Ammon's horn (tissue), 1 donor: Measurements from ENCODE around the gene FAM98C.

Experiments
- DNase-seq: peaks from one replicate; pipeline ENCODE4 v3.0.0-alpha.2; 2016; ENCODE audit warnings: low spot score

Gene FAM98C

DNA sequence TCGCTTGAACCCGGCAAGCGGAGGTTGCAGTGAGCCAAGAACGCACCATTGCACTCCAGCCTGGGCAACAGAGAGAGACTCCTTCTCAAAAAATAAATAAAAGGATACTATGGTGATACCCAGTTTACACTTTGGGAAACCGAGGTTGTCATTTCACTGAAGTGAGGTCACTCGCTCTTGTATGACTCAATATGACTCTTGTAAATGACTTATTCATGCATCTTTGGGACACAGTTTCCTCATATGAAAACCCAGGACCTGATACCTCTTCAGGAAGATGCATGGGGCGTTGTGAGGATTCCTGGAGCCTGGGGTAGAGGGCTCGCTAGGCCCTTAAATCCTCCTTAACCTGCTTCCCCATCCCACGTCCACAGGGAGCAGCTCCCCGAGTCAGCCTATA, 24.0 kb upstream of the FAM98C start:
- DNase-seq: no peak

DNA sequence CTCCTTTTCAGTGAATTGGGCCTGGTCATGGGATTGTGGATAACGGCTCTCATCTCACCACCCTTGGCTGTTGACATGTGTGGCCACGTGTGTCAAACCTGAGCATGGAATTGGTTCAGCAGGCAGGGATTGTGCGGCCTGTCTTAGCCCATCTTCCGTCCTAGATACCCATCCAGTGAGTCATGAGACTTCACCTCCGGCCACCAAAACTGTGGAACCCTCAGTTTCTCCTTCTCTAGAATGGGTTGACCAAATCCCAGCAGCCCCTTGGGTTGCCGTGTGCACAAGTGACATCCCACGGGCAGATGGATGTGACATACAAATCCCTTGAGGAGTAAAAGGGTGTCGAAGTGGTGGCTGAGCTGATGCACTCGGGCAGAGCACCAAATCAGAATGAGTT, 21.8 kb upstream of the FAM98C start:
- no peak for DNase-seq

GRCh38 chr19:38383184-38383583, 19.7 kb upstream of the FAM98C start:
- no peak for DNase-seq

DNA sequence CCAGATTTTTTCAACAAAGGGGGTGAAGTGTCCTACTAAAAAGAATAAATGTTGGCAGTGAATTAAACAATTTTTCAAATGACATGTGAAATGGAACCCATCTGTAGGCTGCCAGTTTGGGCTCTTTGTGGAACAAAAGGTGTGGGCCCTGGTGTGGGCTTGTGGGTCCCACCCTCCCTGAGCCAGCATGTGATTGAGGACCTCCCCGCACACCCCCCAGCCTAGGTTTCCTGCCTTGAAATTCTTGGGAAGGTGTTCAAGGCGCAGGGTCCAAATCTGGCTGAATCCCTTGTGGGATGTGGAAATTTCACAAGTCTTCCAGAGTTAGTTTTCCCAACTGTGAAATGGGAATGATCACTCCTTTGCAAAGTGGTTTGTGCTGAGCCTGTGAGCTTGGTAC, 19.1 kb upstream of the FAM98C start:
- no peak for DNase-seq

- DNase-seq: no peak
Measured at GRCh38 chr19:38384209-38385027, 18.5 kb upstream of the FAM98C start.

- DNase-seq: no peak
Measured at GRCh38 chr19:38385057-38385803, 17.7 kb upstream of the FAM98C start.

DNA sequence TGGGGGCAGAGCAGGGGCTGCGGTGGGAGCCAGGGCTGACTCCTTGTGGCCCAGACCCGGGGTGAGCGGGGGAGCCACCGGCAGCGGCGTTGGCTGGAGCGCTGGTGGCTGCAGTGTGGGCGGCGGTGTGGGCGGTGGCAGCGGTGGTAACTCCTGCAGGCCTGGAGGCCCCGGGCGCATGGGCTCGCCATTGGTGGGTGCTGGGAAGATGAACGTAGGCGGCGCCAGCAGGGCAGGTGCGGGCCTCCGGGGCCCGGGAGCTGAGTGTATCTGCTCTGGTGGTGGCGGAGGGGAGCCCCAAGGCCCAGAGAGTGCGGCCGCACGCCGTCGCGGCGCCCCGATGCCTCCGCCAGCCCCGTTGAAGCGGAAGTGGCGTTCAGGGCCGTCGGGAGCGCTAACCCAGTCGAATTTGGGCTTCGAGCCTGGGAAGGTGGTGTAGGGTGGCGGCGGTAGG, 17.1 kb upstream of the FAM98C start:
- no peak for DNase-seq

DNA sequence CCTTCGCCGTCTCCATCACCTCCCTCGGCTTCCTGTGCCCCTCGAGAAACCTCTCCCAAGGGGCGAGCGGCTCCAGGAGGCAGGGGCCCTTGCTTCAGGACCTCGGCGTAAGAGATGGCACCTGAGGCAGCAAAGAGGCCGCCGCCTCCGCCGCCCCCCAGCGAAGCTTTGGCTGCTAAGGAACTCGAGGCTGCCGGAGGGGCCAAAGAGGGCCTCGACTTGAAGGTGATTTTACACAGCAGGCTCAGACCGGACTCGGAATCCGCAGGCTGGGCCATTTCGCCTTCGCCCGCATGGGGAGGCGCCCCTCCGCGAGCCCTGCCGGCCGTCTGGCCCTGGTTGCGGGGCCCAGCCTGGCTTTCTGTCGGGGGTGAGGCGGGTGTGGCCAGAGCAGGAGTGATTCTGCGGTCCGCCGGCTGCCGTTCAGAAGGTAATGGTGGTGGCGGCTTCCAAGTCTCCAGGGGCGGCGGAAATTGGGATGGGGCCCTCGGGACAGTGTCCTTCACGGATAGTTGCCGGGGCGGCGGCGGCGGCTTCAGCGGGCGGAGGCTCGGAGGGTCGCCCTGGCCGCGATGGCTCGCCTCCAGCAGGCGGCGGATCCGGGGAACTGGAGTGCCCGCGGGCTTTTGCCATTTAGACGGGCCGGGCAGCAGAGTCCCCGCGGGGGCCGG, 16.5 kb upstream of the FAM98C start:
- no peak for DNase-seq

DNA sequence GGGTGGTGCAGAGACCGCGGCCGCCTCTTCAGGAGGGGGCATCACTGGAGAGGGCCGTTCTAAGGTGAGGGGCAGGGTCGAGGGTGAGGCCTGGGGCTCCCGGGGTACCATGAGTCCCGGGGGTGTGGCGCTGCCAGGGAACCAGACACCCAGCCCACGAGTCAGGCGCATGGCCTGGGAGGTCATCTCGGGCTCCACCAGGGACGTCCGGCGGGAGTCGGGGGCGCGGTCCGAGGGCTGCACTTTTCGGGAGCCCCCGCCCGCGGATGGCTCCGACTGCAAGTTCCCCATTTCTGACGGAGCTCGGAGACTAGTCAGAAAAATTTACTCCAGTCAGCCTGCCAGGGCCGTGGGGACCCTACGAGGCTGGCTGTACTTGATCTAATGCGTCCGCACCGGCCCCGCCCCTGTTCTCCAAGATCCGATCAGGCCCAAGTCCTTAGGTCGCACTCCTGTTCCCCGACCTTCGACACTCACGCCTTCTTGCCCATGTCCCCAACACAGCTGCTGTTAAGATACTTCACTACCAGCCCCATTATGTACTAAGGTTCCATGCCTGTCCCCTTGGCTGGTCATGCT, 15.8 kb upstream of the FAM98C start:
- DNase-seq: no peak

DNA sequence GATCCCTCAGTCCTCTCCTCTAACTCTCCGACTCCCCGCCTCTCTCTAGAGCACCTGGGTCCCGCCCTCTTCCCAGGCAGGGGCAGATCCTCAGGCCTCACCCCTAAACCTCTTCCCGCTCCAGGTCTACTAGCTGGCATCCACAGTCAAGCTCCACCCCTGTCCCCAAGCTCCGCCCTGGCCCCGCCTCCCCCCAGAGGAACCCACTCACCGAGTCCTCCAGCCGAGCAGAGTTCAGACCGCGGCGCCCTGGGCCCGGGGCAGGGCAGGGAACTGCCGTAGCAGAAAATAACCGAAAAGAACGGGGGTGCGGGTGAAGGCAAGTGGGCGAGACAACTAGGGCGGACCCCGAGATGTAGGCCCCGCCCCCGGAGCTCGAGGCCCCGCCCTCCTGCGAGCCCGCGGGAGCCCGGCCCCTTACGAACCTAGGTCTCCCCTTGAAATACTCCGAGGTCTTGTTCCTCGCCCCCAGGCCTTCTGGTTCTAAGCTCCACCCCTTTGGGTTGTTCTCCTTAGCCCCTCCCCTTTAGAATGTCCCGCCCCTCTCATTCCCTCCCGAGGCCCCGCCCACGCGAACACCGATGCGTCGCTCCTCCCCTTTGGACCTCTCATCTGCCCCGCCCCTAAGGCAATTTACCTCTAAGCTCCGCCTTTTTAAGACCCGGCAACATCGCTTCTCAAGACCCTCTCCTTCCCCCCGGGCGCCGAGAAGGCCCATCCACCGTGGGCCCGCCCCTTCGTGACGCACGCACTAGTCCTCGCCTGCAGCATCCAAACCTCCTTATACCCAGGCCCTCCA, 15.1 kb upstream of the FAM98C start, which contains the start of gene GGN:
GGN (minus strand) TSS at position 485 of the 799 bp plus-strand sequence. CDS start 773 bp downstream, outside the sequence.
- peak; percentile 85 for DNase-seq

DNA sequence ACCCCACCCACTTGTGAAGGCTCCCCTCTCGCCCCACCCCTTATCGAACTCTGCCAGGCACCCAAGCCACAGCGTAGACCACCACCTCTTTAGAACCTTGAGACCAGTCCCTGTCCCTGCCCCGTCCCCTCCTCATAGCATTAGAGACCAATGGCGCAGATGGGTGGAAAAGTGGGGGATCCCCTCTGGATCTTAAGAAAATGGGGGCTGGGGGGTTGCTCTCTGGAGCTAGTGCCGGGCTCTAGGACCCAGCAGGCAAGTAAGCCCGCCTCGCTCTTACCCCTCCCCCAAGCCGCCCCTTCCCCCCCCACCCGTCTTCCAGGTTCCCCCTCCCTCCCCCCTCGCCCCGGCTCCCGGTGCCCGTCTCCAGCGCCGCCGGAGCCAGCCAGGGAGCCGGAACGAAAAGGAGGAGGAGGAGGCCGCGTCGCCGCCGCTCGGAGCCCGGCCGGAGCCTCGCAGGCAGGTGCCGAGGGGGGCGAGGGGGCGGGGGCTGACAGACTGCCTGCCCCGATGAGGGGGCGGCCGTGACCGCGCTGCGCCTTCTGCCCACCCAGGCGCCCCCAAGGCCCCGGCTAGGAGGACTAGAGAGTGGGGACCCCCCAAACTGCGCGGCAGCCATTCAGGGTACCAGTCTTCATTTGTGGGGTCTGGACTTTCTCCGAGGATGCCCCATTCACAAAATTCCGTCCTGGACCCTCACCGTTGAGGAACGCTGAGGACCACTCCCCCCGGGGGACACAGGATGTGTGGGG, 14.4 kb upstream of the FAM98C start, which contains the start of gene SPRED3:
SPRED3 (plus strand) TSS at position 349 of the 752 bp plus-strand sequence. CDS start 1,606 bp downstream, outside the sequence.
- peak; percentile 46 for DNase-seq

- no peak for DNase-seq
Measured at GRCh38 chr19:38389101-38389925, 13.6 kb upstream of the FAM98C start.

- DNase-seq: no peak
Measured at GRCh38 chr19:38389957-38390924, 12.7 kb upstream of the FAM98C start.

DNA sequence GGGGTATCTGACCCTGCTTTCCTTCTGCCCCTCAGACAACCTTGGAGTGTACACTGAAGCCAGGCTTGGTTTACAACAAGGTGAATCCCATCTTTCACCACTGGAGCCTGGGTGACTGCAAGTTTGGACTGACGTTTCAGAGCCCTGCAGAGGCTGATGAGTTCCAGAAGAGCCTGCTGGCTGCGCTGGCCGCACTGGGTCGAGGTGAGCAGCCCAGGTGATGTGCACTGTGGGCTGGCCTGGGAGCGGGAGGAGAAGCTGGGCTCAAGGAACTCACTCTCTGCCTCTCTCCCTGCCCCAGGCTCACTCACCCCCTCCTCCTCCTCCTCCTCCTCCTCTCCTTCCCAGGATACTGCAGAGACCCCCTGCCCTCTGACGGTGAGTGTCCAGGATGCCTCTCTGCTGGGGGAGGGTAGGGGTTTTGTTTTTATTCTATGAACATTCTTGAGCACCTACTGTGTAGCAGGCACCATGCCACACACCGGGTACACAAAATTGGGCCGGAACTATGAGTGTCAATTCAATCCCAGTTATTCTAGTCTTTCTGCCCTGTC, 10.9 kb upstream of the FAM98C start:
- no peak for DNase-seq

DNA sequence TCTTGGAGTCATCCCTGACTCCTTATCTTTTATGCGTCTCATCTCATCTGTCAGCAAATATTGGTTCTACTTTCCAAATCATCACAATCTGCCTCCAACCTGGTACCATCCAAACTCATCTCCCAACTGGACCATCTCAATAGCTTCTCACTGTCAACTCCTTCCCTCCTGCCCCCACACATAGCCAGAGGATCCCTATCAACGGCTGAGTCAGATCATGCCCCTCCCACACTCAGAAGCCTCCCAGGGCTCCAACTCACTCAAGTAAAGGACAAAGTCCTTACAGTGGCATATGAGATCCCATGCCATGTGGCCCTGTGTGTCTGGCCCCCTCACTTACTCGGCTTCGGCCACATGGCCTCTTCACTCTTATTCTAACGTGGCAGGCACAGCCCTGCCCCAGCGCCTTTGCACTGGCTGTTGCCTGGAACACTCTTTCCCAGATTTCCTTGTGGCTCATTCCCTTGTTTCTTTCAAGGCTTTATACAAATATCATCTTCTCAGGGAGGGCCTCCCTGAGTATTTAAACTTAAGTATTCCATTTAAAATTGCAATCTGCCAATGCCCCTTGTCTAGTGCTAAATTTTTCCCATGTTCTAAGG, 10.1 kb upstream of the FAM98C start:
- no peak for DNase-seq

DNA sequence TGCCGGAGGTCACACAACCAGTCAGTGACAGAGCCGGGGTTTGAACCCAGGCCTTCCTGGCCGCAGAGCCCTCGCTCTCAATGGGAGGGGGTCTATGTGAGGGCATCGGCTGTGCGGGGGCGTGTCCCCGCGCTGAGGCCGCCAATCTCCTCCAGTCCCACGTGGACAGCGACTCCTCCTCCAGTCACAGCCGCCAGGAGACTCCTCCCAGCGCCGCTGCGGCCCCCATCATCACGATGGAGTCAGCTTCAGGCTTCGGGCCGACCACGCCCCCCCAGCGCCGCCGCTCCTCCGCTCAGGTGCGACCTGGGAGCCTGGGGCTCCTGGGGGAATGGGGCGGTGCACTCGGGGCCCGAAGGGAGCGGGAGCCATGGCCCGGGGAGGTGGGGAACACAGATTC, 8.4 kb upstream of the FAM98C start:
- no peak for DNase-seq

GRCh38 chr19:38395381-38396114, 7.3 kb upstream of the FAM98C start:
- DNase-seq: no peak
